HCT116 (cell line): ENCODE data around the gene NEUROD2.

Experiments
- EZH2 ChIP-seq: fragments of 200-600 bp; sonication (generic); IDR thresholded peaks from 2 replicates; pipeline ENCODE4 v1.6.1; 2017; ENCODE audit warnings: antibody characterized with exemption, mixed run types
- POLR2AphosphoS5 ChIP-seq: IDR thresholded peaks from 2 replicates; pipeline ENCODE4 v1.6.1; 2011; ENCODE audit warnings: mild to moderate bottlenecking, low read depth, low read length, moderate library complexity
- TF ChIP-seq, protein P1 (sequence below), 3 experiments: fragments of 200-600 bp in 1 of 3; sonication (generic) in 1 of 3; IDR thresholded peaks in 2 of 3; conservative IDR thresholded peaks in 1 of 3; 2 replicates each; pipeline ENCODE4 v1.5.1; 2012 to 2017; ENCODE audit warnings: low read depth in 2 of 3, low read length in 2 of 3, antibody characterized with exemption in 1 of 3, borderline replicate concordance in 1 of 3, control low read depth in 1 of 3, mild to moderate bottlenecking in 1 of 3, mixed read lengths in 1 of 3, mixed run types in 1 of 3, moderate library complexity in 1 of 3; ENCODE audit not compliant: insufficient read depth in 1 of 3

DNA sequence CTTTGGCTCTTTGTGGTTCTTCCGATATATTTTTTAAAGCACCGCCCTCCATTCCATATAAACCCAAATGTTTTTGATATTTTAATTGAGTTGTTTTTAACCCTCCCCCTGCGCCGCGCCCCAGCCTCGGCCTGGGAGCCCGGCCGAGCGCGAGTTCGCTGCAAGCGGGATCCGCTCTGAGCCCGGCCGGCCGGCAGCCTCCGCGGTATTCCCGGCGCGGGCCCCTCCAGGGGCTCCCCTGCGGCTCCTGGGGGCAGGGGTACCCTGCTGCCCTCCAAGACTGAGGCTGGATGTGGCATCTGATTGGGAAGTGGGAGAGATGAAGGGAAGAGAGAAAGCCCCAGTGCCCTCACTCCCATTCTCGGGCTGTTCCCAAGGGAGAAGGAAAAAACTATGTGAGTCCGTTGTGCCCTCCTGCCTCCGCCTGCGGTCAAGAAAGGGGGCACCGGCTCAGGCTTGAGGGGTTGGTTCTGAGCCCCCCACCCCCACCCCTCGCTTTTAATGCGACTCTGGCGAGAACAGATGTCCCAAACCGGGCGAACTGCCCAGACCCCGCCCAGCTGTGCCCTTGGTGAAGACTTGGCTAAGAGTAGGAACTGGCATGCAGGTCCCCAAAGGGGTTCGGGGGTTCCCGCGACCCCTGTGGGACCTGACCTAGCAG lies 8.6 kb downstream of the NEUROD2 start:
- TF ChIP-seq, protein P1, sequence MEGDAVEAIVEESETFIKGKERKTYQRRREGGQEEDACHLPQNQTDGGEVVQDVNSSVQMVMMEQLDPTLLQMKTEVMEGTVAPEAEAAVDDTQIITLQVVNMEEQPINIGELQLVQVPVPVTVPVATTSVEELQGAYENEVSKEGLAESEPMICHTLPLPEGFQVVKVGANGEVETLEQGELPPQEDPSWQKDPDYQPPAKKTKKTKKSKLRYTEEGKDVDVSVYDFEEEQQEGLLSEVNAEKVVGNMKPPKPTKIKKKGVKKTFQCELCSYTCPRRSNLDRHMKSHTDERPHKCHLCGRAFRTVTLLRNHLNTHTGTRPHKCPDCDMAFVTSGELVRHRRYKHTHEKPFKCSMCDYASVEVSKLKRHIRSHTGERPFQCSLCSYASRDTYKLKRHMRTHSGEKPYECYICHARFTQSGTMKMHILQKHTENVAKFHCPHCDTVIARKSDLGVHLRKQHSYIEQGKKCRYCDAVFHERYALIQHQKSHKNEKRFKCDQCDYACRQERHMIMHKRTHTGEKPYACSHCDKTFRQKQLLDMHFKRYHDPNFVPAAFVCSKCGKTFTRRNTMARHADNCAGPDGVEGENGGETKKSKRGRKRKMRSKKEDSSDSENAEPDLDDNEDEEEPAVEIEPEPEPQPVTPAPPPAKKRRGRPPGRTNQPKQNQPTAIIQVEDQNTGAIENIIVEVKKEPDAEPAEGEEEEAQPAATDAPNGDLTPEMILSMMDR (IDR thresholded peaks at IDR 0.05 in 2 of 3, conservative IDR thresholded peaks at IDR 0.05 in 1 of 3; ENCODE audit: borderline replicate concordance in 1 of 3, insufficient read depth in 1 of 3, low read depth in 2 of 3, low read length in 2 of 3) = no peak
- TF ChIP-seq POLR2AphosphoS5 (no peak), EZH2 (no peak)
